Breast epithelium (tissue), 4 donors: Measurements from ENCODE around the gene TP63. TPM values are rescaled to one million over a fixed set of nuclear protein-coding genes. Genes with fewer than 3 reads are reported as not detected.

Experiments
- DNase-seq, 2 donors: peaks; one replicate each; pipeline ENCODE4 v3.0.0-alpha.2; 2019; ENCODE audit warnings: low spot score in 2 of 2
- H3K27ac ChIP-seq, 2 donors: fragments of 200-600 bp; sonication (generic) in 1 of 2; one replicate each; pipeline ENCODE4 v1.5.1; 2016 to 2019; ENCODE audit warnings: mild to moderate bottlenecking in 1 of 2
- H3K27me3 ChIP-seq, 2 donors: fragments of 200-600 bp; sonication (generic) in 1 of 2; one replicate each; pipeline versions ENCODE4 v1.5.1 to v1.6.0; 2017 to 2019; ENCODE audit warnings: control low read depth in 1 of 2, mild to moderate bottlenecking in 1 of 2
- H3K36me3 ChIP-seq: fragments of 200-600 bp; one replicate; pipeline ENCODE4 v1.5.1; 2019
- H3K4me1 ChIP-seq, 2 donors: fragments of 200-600 bp; sonication (generic); one replicate each; pipeline ENCODE4 v1.5.1; 2016 to 2019; ENCODE audit warnings: control low read depth in 1 of 2
- H3K4me3 ChIP-seq, 3 donors: fragments of 200-600 bp; sonication (generic); 1 replicate in 2 of 3; 2 replicates in 1 of 3; pipeline ENCODE4 v1.5.1; 2016 to 2019; ENCODE audit warnings: mild to moderate bottlenecking in 3 of 3, moderate library complexity in 2 of 3
- H3K9me3 ChIP-seq, 2 donors: fragments of 200-600 bp; sonication (generic) in 1 of 2; one replicate each; pipeline ENCODE4 v1.5.1; 2016 to 2019; ENCODE audit warnings: control low read depth in 1 of 2
- POLR2A ChIP-seq: fragments of 450-650 bp; IDR thresholded peaks from one replicate; pipeline ENCODE4 v1.6.1; 2016; ENCODE audit warnings: antibody characterized with exemption, mild to moderate bottlenecking, moderate library complexity
- POLR2AphosphoS5 ChIP-seq, 3 donors: sonication (generic); formaldehyde crosslinking; IDR thresholded peaks; one replicate each; pipeline ENCODE4 v1.6.1; 2017; ENCODE audit warnings: antibody characterized with exemption in 3 of 3
- intact Hi-C: fragments of 100-400 bp; cut with DNase I; formaldehyde crosslinking; loops from one replicate; pipeline ENCODE4 v1.15.1; 2023; ENCODE audit warnings: low total_unique reads
- total RNA-seq, 3 donors: library from RNA; depleted of rRNA; stranded (reverse); fragments of >200 nt; gene quantifications; one replicate each; pipeline ENCODE4 v1.1.0, GENCODE V29; 2016
- TF ChIP-seq, protein P1 (sequence below), 3 donors: fragments of 450-650 bp; IDR thresholded peaks; one replicate each; pipeline ENCODE4 v1.5.1; 2016 to 2017; ENCODE audit warnings: antibody characterized with exemption in 3 of 3, mild to moderate bottlenecking in 3 of 3, moderate library complexity in 3 of 3

Gene TP63
- total RNA-seq, 3 donors from 2014 or later, result 0.96 to 47.7 (median 20.0) TPM

DNA sequence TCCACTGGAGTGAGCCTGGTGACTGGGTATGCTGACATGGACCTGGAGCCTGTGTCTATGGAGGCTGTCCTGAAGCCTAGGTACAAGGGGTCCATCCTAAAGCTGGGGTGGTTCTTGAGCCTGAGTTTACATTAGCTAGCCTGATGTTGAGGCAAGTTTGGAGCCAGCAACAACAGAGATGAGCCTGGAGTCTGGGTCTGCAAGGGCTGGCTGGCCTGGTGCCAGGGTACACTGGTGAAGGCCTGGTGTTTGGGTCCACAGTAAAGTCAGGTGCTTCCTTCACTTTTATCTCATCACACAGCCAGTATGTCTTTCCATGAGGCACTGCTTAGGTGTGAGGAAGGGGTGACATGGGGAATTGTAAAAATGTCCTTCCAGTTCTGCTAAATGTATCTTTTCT lies 49.5 kb downstream of the TP63 start:
- DNase-seq, result no peak
- Histone ChIP-seq H3K27me3 (no peaks in the 10 kb centered on the region), H3K4me3 (no peak overlapping the region), H3K27ac (no peak overlapping the region), H3K4me1 (no peaks in the 10 kb centered on the region), H3K9me3 (peaks cover 0 to 5% of the 10 kb centered on the region in 2 donors), H3K36me3 (no peaks in the 10 kb centered on the region)
- TF ChIP-seq POLR2AphosphoS5 (IDR thresholded peaks at IDR 0.05), result no peak
- intact Hi-C loops, result no loop called here

DNA sequence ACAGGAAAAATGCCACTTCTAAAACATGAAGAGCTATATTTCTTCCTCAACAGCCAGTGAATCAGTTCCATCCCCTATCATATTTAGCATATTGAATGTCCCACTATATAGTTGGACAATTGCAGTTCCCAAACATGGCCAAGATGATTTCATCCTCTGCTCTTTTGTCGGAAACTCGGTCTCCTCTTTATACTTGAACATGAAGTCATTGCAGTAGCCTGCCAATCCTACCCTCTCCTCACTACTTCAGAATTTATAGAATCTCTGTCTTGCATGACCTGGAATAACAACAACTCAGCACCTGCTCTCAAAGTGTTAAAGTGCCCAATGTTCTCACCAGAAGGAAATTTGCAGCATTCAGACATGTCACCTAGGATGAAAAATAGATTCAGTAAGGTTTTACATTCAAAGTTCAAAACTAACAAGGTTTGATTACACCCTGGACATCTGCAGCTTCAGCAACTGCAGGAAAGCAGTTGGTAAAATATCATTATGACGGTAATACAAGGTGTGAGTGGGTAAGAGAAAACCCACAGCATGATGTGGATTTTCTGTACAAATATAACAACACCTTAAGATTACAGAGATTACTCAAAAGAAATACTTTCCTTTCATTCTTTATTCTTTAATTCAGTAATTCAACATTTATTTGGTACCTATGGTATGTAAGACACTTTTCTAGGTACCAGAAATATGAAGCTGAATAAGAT lies 52.5 kb downstream of the TP63 start:
- intact Hi-C loops, result no loop called here
- Histone ChIP-seq H3K4me3 (no peak overlapping the region), H3K27ac (no peak overlapping the region), H3K9me3 (no peaks in the 10 kb centered on the region), H3K27me3 (no peaks in the 10 kb centered on the region), H3K36me3 (no peaks in the 10 kb centered on the region), H3K4me1 (no peaks in the 10 kb centered on the region)
- DNase-seq, result no peak
- TF ChIP-seq POLR2AphosphoS5 (IDR thresholded peaks at IDR 0.05) (no peak), POLR2A (no peak)
- TF ChIP-seq, protein P1, sequence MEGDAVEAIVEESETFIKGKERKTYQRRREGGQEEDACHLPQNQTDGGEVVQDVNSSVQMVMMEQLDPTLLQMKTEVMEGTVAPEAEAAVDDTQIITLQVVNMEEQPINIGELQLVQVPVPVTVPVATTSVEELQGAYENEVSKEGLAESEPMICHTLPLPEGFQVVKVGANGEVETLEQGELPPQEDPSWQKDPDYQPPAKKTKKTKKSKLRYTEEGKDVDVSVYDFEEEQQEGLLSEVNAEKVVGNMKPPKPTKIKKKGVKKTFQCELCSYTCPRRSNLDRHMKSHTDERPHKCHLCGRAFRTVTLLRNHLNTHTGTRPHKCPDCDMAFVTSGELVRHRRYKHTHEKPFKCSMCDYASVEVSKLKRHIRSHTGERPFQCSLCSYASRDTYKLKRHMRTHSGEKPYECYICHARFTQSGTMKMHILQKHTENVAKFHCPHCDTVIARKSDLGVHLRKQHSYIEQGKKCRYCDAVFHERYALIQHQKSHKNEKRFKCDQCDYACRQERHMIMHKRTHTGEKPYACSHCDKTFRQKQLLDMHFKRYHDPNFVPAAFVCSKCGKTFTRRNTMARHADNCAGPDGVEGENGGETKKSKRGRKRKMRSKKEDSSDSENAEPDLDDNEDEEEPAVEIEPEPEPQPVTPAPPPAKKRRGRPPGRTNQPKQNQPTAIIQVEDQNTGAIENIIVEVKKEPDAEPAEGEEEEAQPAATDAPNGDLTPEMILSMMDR (IDR thresholded peaks at IDR 0.05), result no peak

- H3K9me3 ChIP-seq, result no peaks in the 10 kb centered on the region
- H3K36me3 ChIP-seq, result no peaks in the 10 kb centered on the region
- no peaks in the 10 kb centered on the region for H3K27me3 ChIP-seq
- H3K4me3 ChIP-seq, result no peak overlapping the region
- no peak for DNase-seq
- intact Hi-C loops, result no loop called here
- no peaks in the 10 kb centered on the region for H3K4me1 ChIP-seq
- H3K27ac ChIP-seq, result no peak overlapping the region
- TF ChIP-seq POLR2AphosphoS5 (IDR thresholded peaks at IDR 0.05), result no peak
- TF ChIP-seq POLR2A, result no peak
- TF ChIP-seq, protein P1 (IDR thresholded peaks at IDR 0.05), result no peak
Measured at GRCh38 chr3:189684317-189684716, 53.1 kb downstream of the TP63 start.

DNA sequence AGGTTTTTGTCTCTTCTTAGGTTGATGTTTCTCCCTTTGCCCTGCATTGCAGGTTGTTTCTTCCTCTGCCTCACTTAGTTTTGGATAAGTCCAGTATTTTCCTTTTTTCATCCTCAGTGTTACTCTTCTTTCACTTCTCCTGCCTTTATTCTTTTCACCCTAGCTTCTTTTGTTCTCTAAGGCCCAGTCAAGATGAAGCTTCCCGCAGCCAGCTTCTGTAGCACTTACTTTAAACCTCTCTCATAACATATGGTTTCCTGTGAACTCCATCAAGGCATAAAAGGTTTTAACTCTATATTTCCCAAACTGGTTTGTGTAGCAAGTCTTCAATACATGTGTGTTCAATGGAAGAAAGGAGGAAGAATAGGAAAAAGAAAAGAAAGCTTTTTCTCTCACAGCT lies 54.1 kb downstream of the TP63 start:
- Histone ChIP-seq H3K36me3 (no peaks in the 10 kb centered on the region), H3K27ac (no peak overlapping the region), H3K4me1 (no peaks in the 10 kb centered on the region), H3K27me3 (no peaks in the 10 kb centered on the region), H3K4me3 (no peak overlapping the region), H3K9me3 (no peaks in the 10 kb centered on the region)
- TF ChIP-seq, protein P1 (IDR thresholded peaks at IDR 0.05), result no peak
- TF ChIP-seq POLR2A (no peak), POLR2AphosphoS5 (IDR thresholded peaks at IDR 0.05) (no peak)
- intact Hi-C loops, result no loop called here
- DNase-seq, result no peak

DNA sequence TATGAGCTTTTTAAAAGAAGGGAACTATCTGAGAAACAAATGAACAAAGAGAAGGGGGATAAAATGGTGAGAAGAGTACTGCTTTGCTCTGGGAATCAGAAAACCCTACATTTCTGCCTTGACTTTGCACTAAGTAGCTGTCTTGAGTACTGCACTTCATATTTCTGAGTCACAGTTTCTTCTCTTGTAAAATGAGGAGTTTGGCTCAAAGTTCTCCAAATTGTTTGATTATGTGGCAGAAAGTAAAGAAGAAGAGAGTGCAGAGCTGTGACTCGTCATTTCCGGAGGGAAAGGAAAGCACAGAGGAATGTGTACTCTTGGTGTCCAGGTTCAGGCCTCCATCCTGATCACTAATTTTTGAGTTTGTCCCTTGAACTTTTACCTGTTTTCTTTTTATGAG lies 54.7 kb downstream of the TP63 start:
- no peak for DNase-seq
- Histone ChIP-seq H3K27me3 (no peaks in the 10 kb centered on the region), H3K4me1 (no peaks in the 10 kb centered on the region), H3K36me3 (no peaks in the 10 kb centered on the region), H3K4me3 (no peak overlapping the region), H3K9me3 (no peaks in the 10 kb centered on the region), H3K27ac (no peak overlapping the region)
- intact Hi-C loops, result no loop called here
- TF ChIP-seq POLR2A, result no peak
- no peak for TF ChIP-seq POLR2AphosphoS5 (IDR thresholded peaks at IDR 0.05)
- TF ChIP-seq, protein P1 (IDR thresholded peaks at IDR 0.05), result no peak
